Right atrium auricular region (tissue), 2 donors: ENCODE results near the gene CRYL1. TPM values are rescaled to one million over a fixed set of nuclear protein-coding genes. Genes with fewer than 3 reads are reported as not detected.
A peak's percentile ranks its signal among the peaks of the same experiment; 100 is the strongest.

ENCODE experiments used
- DNase-seq: peaks from one replicate; pipeline ENCODE4 v3.0.0-alpha.2; 2019; ENCODE audit warnings: low spot score
- H3K27ac ChIP-seq, 2 donors: fragments of 200-600 bp; sonication (generic); 1 replicate in 1 of 2; 2 replicates in 1 of 2; pipeline ENCODE4 v1.5.1; 2016 to 2019
- H3K27me3 ChIP-seq, 2 donors: fragments of 200-600 bp; sonication (generic); one replicate each; pipeline versions ENCODE4 v1.5.1 to v1.6.0; 2017 to 2019
- H3K36me3 ChIP-seq: fragments of 200-600 bp; sonication (generic); one replicate; pipeline ENCODE4 v1.5.1; 2016
- H3K4me1 ChIP-seq, 2 donors: fragments of 200-600 bp; sonication (generic); one replicate each; pipeline versions ENCODE4 v1.5.1 to v1.6.0; 2017 to 2019
- H3K4me3 ChIP-seq, 2 donors: fragments of 200-600 bp; sonication (generic); 1 replicate in 1 of 2; 2 replicates in 1 of 2; pipeline ENCODE4 v1.5.1; 2017 to 2019; ENCODE audit warnings: mild to moderate bottlenecking in 1 of 2, moderate library complexity in 1 of 2
- H3K9me3 ChIP-seq, 2 donors: fragments of 200-600 bp; sonication (generic); one replicate each; pipeline ENCODE4 v1.5.1; 2019
- CTCF ChIP-seq, 2 donors: fragments of 200-600 bp; sonication (generic); IDR thresholded peaks; one replicate each; pipeline ENCODE4 v1.5.1; 2019; ENCODE audit warnings: antibody characterized with exemption in 2 of 2
- total RNA-seq, 2 donors: library from RNA; depleted of rRNA; stranded (reverse); fragments of >200 nt; gene quantifications; one replicate each; pipeline ENCODE4 v1.1.0, GENCODE V29; 2016

Gene CRYL1
- total RNA-seq, 2 donors from 2014 or later = 26.5 to 27.9 TPM

DNA sequence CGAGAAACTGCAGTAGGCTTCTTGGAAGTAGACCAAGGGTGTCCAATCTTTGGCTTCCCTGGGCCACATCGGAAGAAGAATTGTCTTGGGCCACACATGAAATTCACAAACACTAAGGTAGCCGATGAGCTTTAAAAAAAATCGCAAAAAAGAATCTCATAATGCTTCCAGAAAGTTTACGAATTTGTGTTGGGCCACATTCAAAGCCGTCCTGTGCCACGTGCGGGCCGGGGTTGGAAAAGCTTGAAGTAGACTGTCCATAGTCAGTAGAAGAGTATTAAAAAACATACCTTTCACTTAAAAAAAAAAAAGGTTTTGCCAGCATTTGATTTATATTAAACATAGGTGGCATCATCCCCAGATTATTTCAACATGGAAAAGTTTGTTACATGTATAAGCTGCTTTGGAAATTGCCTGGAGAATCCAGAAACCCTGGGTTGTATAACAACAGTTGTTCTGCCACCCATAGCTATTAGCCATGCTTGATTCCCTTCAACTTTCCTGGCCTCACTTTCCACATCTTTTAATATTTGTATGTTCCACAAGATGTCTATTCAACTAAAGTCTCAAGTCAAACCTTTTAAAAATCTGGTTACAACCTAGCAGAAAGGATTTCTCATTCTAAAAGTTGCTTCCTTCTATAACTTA lies 42.3 kb upstream of the CRYL1 start:
- Histone ChIP-seq H3K27ac (peak overlapping the region; percentile 94 to 95), H3K4me1 (peaks cover 0 to 6% of the 10 kb centered on the region in 2 donors), H3K27me3 (no peaks in the 10 kb centered on the region), H3K4me3 (peak overlapping the region; percentile 52 to 79), H3K9me3 (no peaks in the 10 kb centered on the region), H3K36me3 (no peaks in the 10 kb centered on the region)
- no peak for DNase-seq
- TF ChIP-seq CTCF (IDR thresholded peaks at IDR 0.05) = no peak

GRCh38 chr13:20566898-20567874 lies 41.5 kb upstream of the CRYL1 start, which contains the start of gene IFT88:
IFT88 (plus strand) TSS chr13:20567157; CDS start chr13:20574386, 7,229 bp downstream.
- peak; percentile 88 for DNase-seq
- Histone ChIP-seq H3K9me3 (no peaks in the 10 kb centered on the region), H3K4me1 (peaks cover 0 to 6% of the 10 kb centered on the region in 2 donors), H3K27me3 (no peaks in the 10 kb centered on the region), H3K27ac (peak within 1 kb of the TSS; percentile 94 to 95), H3K4me3 (peak within 1 kb of the TSS; percentile 52 to 79), H3K36me3 (no peaks in the 10 kb centered on the region)
- no peak for TF ChIP-seq CTCF (IDR thresholded peaks at IDR 0.05)

DNA sequence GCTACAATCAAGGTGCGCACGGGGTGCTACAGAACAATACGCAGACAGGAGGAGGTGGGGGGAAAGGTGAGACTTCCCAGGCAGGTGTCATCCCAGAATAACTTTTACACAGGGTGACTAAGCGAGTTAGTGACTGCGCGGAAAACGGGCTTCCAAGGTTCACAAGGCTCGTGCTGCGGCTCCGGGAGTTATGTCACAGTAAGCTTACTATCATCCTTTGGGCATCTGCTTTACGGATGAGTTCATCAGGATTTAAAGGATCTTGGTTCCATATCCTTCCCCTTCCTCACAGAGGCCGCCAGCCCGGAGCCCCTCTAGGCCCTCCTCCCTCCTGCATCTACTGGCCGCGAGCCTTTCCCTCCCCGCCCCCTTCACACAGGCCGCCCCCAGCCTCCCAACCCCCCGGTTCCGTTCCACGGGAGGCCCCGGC lies 40.8 kb upstream of the CRYL1 start:
- H3K4me1 ChIP-seq = peaks cover 0 to 6% of the 10 kb centered on the region in 2 donors
- H3K36me3 ChIP-seq = no peaks in the 10 kb centered on the region
- no peak for TF ChIP-seq CTCF (IDR thresholded peaks at IDR 0.05)
- no peaks in the 10 kb centered on the region for H3K27me3 ChIP-seq
- peak overlapping the region; percentile 94 to 95 for H3K27ac ChIP-seq
- peak; percentile 66 for DNase-seq
- H3K9me3 ChIP-seq = no peaks in the 10 kb centered on the region
- H3K4me3 ChIP-seq = peak overlapping the region; percentile 52 to 79

DNA sequence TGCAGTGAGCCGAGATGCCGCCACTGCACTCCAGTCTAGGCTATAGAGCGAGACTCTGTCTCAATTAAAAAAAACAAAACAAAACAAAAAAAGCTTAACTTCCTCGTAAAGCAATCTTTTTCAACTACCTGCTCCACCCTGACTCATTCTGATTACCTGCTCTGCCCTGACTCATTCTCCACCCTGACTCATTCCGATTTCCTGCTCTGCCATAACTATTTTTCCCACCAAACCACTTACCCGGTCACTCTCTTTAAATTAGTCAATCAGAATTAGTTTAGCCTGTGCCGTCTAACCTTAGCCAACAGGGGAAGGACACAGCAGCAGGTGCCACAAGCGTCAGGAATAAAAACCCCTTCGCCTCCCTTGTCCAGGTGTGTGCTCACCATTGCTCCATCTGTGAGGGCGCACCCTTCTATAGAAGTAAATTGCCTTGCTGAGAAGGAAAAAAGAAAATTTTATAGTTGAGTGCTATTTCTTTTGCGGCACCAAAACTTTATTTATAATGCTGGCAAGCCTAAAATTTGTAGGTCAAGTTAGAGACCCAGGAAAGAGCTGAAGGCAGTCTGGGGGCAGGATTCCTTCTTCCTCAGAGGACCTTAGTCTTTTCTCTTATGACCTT lies 39.6 kb upstream of the CRYL1 start:
- TF ChIP-seq CTCF (IDR thresholded peaks at IDR 0.05) = no peak
- Histone ChIP-seq H3K27me3 (no peaks in the 10 kb centered on the region), H3K9me3 (no peaks in the 10 kb centered on the region), H3K4me1 (peaks cover 0 to 6% of the 10 kb centered on the region in 2 donors), H3K36me3 (no peaks in the 10 kb centered on the region), H3K27ac (no peak overlapping the region), H3K4me3 (no peak overlapping the region)
- DNase-seq = no peak

DNA sequence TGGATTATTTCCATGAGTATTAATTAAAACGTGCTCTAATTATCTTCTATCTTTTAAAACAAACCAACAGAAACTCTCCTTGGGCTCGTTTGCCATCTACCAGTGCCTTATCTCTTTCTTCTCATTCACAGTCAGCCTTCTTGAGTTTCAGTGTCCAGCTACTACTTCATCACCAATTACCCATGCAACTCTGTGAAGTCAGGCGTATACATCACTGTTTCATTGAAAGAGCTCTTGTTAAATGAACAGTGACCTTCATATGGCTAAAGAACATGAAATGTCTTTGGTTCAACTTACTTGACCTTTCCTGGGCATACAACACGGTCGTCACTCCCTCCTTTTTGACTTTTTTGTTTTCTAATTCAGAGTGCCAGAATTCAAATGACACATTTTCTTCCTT lies 36.1 kb upstream of the CRYL1 start:
- DNase-seq = no peak
- H3K4me1 ChIP-seq = no peaks in the 10 kb centered on the region
- no peak overlapping the region for H3K4me3 ChIP-seq
- H3K36me3 ChIP-seq = no peaks in the 10 kb centered on the region
- no peak overlapping the region for H3K27ac ChIP-seq
- TF ChIP-seq CTCF (IDR thresholded peaks at IDR 0.05) = no peak
- H3K9me3 ChIP-seq = no peaks in the 10 kb centered on the region
- H3K27me3 ChIP-seq = no peaks in the 10 kb centered on the region
